GM12878 (cell line): ENCODE data around the gene SLC11A1.

ENCODE experiments used
- EZH2 ChIP-seq: IDR thresholded peaks from 2 replicates; pipeline ENCODE4 v1.6.1; 2012; ENCODE audit warnings: low read depth, mild to moderate bottlenecking, control low read depth, inconsistent platforms, low read length, borderline replicate concordance; ENCODE audit not compliant: control insufficient read depth
- HDAC2 ChIP-seq: fragments of 200-600 bp; sonication (generic); IDR thresholded peaks from 2 replicates; pipeline ENCODE4 v1.6.1; 2017
- NFYB ChIP-seq: IDR thresholded peaks from 2 replicates; pipeline ENCODE4 v1.6.1; 2011; ENCODE audit warnings: low read depth, mild to moderate bottlenecking, low read length, improper control_type of control experiment, moderate library complexity; ENCODE audit not compliant: insufficient read depth
- NRF1 ChIP-seq: conservative IDR thresholded peaks from 2 replicates; pipeline ENCODE4 v1.6.1; 2011; ENCODE audit warnings: mild to moderate bottlenecking, low read depth, low read length, improper control_type of control experiment
- PRDM15 ChIP-seq: fragments of 450-650 bp; formaldehyde crosslinking; IDR thresholded peaks from 2 replicates; pipeline ENCODE4 v1.4.0; 2020; ENCODE audit warnings: mild to moderate bottlenecking, moderate library complexity
- RCOR1 ChIP-seq: conservative IDR thresholded peaks from 2 replicates; pipeline ENCODE4 v1.6.1; 2012; ENCODE audit warnings: low read depth, low read length, improper control_type of control experiment
- TAF1 ChIP-seq: IDR thresholded peaks from 2 replicates; pipeline ENCODE4 v1.6.1; 2011; ENCODE audit warnings: mild to moderate bottlenecking, low read depth, low read length, borderline replicate concordance
- TF ChIP-seq, protein P1 (sequence below), 3 experiments: IDR thresholded peaks in 2 of 3; conservative IDR thresholded peaks in 1 of 3; 2 replicates each; pipeline ENCODE4 v1.5.1; 2011; ENCODE audit warnings: low read depth in 3 of 3, low read length in 3 of 3, mild to moderate bottlenecking in 3 of 3, control low read depth in 2 of 3, moderate library complexity in 2 of 3, inconsistent platforms in 1 of 3, mixed read lengths in 1 of 3; ENCODE audit not compliant: control insufficient read depth in 2 of 3, insufficient read depth in 1 of 3; ENCODE audit errors: extremely low read depth in 1 of 3

DNA sequence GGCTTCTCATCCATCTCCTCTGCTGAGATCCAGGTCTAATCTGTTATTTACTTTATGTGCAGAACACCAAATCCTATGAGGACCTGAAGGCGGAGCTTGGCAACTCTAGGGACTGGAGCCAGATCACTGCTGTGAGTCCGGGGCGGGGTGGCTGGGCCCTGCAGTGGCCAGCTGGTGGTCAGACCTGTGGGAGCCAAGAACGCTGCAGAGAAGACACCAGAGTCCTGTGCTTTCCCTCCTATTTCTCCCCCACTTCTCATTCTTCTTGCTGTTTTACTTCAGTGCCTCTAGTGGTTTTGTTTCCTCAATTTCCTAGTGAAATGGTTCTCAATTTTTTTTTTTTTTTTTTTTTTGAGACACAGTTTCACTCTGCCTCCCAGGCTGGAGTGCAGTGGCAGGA, 56.5 kb downstream of the SLC11A1 start:
- TF ChIP-seq, protein P1, sequence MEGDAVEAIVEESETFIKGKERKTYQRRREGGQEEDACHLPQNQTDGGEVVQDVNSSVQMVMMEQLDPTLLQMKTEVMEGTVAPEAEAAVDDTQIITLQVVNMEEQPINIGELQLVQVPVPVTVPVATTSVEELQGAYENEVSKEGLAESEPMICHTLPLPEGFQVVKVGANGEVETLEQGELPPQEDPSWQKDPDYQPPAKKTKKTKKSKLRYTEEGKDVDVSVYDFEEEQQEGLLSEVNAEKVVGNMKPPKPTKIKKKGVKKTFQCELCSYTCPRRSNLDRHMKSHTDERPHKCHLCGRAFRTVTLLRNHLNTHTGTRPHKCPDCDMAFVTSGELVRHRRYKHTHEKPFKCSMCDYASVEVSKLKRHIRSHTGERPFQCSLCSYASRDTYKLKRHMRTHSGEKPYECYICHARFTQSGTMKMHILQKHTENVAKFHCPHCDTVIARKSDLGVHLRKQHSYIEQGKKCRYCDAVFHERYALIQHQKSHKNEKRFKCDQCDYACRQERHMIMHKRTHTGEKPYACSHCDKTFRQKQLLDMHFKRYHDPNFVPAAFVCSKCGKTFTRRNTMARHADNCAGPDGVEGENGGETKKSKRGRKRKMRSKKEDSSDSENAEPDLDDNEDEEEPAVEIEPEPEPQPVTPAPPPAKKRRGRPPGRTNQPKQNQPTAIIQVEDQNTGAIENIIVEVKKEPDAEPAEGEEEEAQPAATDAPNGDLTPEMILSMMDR (IDR thresholded peaks at IDR 0.05 in 2 of 3, conservative IDR thresholded peaks at IDR 0.05 in 1 of 3; ENCODE audit: control insufficient read depth in 2 of 3, extremely low read depth in 1 of 3, insufficient read depth in 1 of 3, low read depth in 3 of 3, low read length in 3 of 3) = no peak
- no peak for TF ChIP-seq RCOR1
- TF ChIP-seq HDAC2 = no peak
- TF ChIP-seq TAF1 = no peak
- TF ChIP-seq EZH2 = no peak
- TF ChIP-seq PRDM15 (CRISPR knock-in tag) = no peak
- TF ChIP-seq NFYB = no peak
- no peak for TF ChIP-seq NRF1
